Nucleus accumbens (tissue), 56 donors: Measurements from ENCODE around the gene FREM2.

Source experiments
- DNase-seq, 56 donors: peaks; one replicate each; lab custom pipeline; 2025; lab: John Stamatoyannopoulos, UW

The FREM2 gene

DNA sequence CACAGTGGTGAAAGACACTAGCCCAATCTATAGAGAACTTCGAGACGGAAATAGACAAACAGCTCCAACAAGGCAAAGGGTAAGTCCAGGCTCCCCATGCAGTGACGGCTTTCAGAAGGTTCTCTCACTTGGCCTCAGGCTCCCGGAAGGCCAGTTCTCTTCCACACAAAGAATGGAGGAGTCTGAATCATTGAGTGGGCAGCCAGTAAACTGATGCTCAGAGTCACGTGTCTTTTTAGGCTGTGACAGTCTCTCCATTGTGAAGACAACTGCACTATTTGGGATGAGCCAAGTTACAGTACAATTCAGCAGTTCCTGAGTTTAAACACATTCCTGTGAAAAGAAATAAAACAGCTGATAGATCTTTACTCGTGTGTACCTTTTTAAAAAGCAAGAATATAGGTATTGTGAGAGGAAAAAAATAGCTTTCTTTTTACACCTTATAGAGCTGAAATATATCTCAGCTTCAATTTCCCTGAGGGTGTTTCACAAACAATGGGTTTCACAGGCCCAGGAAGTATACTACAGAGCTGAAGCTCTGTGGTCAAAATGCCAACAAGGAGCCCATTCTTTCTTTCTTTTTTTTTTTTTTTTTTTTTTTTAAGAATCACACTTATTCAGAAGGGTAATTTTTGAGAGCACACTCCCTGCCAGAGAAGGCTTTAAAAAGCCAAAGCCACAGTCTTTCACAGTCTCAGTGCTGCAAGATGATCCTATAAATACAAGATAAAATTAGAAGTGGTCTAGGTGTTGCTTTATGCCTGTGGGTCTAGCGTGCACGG lies 135.1 kb downstream of the FREM2 start:
- peak in 50 of 56 donors; percentile 6 to 82 (median 58) for DNase-seq

DNA sequence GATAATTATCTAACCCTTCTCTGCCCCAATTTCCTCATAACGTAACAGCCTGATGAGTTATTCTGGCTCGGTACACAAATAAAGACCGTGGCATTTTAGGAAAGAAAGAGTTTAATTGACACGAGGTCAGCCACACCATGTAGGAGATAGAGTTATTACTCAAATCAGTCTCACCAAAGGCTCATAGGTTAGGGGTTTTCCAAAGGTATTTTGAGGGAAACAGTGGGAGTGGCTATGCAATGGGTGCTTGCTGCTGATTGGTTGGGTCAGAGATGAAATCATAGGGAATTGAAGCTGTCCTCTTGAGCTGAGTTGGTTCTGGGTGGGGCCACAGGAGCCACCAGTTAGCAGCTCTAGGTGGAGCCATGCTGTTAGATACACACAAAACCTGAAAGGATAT lies 137.5 kb downstream of the FREM2 start:
- no peak for DNase-seq

DNA sequence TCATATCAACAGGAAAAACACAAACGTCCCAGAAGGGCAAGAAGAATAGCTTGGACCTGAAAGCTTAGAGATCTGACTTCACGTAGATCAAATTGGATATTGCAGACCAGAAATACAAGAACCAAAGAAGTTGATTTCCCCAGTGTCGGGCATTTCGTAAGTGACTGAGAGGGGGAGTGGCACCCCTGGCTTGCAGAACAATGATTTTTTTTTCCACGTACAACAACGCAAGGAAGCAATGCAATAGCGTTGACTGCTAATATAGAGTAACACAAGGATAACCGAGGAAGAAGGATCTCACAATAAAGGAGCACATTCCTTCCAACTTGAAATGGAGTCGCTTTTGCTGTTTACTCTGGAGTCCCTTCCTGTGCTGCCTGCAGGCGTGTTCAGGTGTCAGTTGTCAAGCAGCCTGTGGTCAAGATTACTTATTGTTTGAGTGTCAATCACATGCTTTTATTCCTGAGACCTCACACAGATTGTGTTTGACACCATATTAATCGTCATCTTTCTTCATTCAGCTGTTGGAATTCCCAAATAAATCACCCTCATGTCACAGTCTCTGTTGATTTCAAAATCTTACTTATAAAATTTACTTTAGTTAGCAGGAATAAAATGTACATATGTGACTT lies 139.4 kb downstream of the FREM2 start:
- DNase-seq = no peak

DNA sequence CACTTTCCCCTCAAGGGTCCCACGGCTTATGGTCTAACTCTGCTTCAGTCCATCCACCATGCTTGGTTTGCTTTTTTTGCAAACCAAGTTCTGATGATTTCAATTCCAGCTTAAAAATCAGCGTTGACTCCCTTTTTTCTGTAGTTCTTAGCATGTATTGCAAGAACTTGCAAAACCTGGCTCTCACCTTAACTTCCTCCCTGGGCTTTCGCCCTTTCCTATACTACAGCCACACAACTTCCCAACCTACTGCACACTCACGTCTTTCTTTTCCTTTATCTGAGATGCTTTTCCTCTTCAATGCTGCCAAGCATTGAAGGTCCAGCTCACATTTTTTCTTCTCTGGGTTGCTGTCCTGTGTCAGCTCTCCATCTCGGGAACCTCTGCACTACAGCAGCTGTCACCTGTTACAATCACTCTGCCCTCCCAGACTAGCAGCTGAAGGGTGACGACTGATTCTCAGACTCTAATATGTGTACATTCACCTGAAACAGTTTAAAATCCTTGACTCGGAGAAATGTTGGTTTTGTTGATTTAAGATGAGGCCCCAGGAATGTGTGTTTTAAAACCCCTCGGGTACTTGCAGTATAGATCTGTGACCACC lies 143.7 kb downstream of the FREM2 start:
- no peak for DNase-seq

DNA sequence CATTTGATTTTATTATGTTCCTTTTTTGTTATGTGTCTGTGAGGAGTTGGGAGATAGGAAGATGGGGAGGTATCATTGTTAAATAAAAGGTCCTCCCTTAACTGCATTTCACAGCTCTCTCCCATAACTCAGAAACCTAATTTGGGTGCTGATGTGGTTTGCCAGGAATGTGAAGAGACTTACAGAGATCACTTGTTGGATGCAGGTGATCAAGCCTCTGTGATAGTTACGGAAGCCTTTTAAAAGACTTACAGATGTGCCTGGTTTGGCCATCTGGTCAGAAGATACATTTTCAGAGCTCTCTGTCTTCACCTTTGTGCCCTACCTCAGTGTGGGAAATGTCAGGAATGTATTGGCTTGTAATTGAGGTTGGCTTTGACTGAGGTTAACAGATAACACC lies 157.7 kb downstream of the FREM2 start:
- no peak for DNase-seq

DNA sequence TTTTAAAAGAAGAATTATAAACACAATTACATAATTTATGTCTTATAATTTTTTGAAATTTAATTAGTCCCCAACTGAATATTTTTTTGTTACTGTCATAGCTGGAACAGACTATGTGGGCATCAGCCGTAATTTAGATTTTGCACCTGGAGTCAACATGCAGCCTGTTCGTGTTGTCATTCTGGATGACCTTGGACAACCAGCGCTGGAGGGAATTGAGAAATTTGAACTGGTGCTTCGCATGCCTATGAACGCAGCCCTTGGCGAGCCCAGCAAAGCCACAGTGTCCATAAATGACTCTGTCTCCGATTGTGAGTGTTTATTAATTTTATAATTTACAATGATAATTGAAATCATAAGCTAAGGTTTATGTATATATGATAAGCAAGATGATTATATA lies 161.5 kb downstream of the FREM2 start:
- no peak for DNase-seq

DNA sequence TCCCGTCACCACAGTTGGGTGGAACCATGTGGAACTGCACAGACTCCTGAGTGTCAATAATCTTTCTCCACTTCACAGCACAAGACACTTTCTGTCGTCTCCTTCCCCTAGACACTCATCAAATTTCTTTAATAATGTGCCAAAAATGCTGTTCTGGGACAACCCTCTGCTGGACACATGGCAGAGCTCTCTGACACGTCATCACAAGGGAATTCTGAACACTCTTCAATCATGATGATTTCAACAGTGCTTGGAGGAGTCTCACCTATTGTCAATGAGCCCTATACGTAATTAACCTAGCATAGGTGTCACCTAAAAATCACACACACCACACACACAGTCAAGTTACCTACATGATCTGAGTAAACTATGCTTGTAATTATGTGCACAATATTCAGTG lies 162.4 kb downstream of the FREM2 start:
- DNase-seq = no peak

DNA sequence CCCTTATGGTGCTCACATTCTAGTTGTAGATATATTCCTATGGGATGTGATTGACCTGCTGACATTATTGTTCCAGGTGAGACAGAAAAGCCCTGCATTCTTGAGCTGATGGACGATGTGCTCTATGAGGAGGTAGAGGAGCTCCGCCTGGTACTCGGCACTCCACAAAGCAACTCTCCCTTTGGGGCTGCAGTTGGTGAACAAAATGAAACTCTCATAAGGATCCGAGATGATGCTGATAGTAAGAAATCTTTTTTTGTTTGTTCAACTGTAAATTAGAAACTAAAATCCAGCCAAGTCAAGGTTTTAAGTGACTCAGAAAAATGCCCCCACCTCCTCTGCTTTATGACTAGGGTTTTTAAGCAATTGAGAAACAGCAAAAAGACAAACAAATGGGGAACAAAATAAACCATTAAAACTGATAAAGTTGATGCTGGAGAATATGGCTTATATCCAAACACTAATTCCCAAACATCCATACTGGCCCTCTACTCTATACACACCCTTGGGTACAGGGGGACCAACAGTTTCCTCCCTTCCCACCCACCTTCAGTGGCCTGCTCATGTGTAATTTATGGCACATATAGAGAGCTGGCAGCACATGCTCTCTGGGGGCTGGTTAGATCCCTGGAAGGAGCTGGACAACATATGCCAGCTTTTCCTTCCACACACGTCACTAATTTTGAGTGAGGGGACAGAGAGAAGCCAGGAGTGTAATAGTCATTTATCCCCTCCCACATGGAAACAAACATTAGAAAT lies 164.2 kb downstream of the FREM2 start:
- DNase-seq = no peak

DNA sequence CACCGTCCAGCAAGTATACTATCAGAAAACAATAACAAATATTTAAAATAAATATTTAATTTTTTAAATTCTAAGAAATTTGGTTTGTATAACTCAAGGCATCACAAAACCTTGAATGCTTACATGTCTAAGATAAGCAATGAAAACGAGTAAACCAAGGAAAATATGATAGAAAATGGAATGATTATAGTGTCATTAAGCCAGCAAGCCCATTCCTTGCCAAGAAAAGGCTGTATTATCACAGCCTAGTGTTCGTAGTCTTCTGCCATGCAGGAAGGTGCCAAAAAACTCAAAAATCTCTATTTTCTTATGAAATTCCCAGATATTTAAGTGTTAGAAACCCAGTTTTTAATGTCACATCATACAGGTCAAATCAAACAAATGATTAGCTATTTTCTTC lies 167.3 kb downstream of the FREM2 start:
- DNase-seq = no peak

DNA sequence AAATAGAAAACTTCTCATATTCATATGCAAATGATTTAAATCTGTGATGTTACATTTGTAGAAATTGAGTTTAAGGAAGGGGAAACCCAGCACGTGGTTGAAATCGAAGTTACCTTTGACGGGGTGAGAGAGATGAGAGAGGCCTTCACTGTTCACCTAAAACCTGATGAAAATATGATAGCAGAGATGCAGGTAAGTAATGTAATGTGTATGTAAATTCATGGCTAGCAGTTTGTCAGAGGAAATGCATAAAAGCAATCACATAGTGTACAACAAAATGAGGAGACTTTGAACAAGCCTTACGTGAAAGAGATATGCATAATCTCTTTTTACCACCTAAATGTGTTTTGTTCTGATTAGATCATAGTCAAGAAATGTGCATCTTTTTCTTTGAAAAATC lies 169.2 kb downstream of the FREM2 start:
- no peak for DNase-seq

DNA sequence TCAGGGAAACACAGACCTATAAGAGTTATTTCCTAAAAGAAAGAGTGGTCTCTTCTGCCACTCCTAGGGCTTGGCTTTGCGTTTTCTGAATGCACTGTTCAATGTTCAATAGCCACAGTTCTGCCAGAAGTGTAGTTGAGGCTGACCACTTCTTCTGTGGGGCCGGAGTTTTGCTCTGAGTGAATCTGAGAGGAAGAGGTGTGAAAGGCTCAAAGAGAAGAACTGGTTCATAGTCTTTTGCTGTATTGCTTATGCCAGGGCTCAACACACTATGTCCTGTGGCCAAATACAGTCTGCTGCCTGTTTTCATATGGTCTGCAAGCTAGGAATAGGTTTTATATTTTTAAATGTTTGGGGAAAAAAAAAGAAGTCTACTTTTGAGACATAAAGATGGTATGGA lies 175.6 kb downstream of the FREM2 start:
- no peak for DNase-seq

DNA sequence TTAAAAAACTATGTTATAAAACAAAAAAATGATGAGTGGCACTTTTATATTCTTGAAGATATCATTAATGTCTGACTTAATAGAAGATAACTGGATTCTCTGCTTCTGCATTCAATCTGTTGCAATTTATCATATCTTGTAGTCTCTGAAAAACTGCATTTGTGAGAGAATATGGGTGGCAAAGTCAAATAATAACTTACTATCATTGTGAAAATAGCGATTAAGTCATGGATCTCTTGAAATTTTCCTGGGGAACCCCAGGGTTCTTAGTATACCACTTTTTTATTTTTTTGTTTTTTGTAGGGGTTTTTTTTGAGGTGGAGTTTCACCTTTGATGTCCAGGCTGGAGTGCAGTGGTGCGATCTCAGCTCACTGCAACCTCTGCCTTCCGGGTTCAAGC lies 176.7 kb downstream of the FREM2 start:
- DNase-seq = no peak

DNA sequence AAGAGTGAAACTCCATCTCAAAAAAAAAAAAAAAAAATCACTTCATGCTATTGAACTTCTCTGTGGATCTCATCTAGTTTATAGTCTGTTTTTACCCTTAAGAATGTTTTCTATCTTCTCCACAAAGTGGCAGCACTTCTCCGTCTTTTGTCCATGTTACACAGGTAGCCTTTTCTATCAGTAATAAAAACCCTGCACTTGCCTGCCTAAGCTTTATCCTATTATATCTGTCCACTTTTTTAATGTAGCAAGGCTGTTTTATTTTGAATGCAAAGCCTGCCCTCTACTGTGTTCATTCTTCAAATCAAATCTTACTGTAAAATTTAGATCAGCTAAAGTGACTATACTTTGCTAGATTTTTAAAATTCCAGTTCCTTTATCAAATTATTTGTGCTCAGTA lies 179.8 kb downstream of the FREM2 start:
- DNase-seq = no peak

DNA sequence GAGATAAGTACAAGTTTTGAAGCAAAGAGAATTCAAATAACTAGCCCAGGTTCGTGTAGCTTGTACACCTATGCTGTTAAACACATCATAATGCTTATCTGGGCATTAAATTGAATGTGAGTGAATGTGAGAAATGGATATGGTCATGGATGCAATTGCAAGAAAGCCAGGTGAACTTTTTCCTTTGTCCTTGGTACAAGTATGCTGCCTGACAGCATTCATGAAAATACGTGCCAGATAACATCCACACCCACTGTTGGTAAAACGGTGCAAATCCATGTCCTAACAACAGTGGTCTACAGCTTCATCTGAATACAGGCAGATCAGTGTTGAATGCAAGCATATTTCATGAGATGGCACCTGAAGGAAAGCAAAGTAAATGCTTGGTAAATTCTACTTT lies 181.5 kb downstream of the FREM2 start:
- no peak for DNase-seq

DNA sequence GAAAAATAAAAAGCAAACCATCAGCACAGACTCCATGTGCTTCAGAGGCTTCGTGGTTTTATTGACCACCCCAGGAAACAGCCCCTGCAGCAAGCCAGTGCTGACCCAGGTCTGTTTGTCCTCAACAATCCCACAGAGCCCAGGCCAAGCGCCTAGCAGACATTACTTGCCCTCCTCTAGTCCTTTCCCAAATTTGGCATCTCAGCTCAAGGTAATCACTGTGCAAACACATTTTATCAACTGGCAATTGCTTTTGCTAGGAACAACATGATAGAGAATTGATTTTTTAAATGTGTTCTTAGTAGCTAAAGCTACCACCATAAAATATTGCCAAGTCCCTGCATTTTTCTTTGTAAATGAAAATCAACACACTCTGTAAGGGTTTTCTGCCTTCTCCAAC lies 182.0 kb downstream of the FREM2 start:
- DNase-seq = no peak

DNA sequence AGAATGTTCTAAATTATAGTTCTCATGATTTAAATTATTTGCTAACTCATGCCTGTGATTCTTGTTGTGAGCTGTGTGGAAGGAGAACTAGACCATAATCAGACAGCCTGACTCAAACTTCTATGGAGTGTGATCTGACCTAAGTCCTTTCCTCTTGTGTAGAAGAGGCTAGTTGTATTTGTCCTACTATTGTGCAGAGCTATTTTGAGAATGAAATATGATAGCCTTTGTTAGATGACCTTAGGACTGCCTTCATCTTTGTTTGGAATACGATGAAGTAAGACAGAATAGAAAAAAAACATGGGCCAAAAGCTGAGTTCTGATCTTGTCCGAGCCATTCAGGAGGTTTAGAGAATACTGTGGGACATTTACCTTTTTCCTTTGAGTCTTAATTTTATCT lies 184.4 kb downstream of the FREM2 start:
- DNase-seq = no peak

DNA sequence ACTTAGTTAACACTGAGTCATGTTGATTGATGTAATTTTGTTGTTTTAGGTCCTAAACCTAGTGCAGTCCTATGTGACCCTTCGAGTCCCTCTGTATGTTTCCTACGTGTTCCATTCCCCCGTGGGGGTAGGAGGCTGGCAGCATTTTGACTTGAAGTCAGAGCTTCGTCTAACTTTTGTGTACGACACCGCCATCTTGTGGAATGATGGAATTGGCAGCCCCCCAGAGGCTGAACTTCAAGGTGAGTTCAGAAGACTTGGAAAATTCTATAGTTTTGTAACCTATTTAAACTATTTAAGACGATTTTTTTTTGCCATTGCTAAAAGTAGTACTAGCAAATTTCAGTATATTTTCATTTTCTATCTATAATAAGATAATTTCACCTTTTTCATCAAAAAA lies 185.8 kb downstream of the FREM2 start:
- DNase-seq = peak in 42 of 56 donors; percentile 2 to 60 (median 19)

DNA sequence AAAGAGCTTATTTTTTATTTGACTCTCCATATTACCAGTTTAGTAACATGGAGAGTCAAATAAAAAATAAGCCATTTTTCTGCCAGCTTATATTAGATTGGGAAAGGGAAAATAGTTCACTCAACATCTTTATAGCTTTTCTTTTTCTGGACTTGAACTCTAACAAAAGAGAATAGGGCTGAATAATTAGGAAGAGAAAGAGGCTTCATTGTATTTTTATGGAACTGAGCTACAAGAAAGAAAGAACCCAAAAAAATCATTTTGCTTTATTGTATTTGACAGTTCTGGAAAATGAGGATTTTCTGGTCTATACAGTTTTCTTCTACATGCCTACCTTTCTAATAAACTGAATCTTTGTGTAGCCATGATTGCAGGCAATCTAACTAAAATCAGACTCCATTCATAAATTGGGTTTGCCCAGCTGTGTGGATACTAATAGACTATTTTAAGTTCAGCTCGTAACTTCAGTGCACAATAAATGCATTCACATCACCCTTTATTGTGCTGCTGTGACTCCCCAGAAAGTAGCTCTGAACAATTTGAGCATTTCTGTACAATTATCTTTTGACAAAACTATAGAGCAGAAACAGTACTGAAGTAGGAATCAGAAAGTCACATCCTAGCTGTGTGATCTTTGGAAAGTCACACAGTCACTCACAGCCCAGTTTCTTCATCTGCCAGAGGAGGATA lies 188.5 kb downstream of the FREM2 start:
- DNase-seq = no peak

DNA sequence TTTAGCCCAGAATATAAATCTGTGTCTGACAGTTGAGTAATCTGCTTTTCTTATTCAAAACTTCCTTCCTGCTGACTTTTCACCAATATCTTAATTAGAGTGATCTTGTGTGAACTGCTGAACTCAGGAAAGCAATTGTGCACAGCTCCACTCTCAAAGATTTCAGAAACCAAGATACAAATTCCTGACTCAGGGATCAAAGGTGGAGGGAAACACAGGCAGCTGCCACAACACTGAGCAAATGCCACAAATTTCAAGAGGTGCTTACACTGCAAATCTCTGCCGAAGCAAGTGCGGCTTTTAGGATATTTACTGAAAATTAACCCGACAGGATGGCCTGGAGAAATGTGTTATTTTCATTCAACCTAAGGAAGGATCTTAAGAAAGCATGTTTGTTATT lies 192.4 kb downstream of the FREM2 start:
- no peak for DNase-seq

DNA sequence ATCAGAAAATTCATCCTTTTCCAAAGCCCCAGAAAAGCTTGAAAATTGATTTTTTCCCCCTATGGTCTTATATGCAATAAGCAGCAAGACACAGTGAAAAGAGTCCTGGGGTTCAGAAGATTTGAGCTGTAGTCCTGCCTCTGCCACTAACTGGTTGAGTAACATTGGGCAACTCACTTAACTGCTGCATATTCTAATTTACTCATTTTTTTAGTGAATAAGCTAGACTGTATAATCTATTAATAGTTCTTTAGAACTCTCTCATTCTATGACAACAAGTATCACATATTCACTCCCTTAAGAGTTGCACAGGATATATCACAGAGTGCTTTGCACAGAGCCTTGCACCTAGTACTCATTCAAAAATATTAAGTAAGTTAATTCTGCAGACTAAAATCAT lies 192.9 kb downstream of the FREM2 start:
- DNase-seq = no peak

DNA sequence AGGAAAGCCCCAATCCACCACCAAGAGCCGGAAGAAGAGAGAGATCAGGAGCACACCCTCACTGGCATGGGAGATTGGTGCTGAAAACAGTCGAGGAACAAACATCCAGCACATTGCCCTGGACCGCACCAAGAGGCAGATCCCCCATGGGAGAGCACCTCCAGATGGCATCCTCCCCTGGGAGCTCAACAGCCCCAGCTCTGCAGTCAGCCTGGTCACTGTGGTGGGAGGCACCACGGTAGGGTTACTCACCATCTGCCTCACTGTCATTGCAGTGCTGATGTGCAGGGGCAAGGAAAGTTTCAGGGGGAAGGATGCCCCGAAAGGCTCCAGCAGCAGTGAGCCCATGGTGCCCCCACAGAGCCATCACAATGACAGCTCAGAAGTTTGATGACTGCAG lies 193.5 kb downstream of the FREM2 start:
- no peak for DNase-seq
